ENCODE data around the gene NEK4.
"Not testable (repeated sequence)": the region's sequence is repeated elsewhere in the genome, so short reads cannot be mapped to it uniquely, and the experiment has no call there.

Gene NEK4

GRCh38 chr3:52779011-52779836 is 8.5 kb upstream of the NEK4 start:
- Histone ChIP-seq H3K36me3 (ENCODE audit: control insufficient read depth, insufficient read depth, low read length) (no peaks in the 10 kb centered on the region), H3K27me3 (replicated peaks; ENCODE audit: control insufficient read depth, insufficient read depth, low read length, poor library complexity, severe bottlenecking) (no peaks in the 10 kb centered on the region), H3K27ac (ENCODE audit: insufficient read depth, low read length, poor library complexity, severe bottlenecking) (no peak overlapping the region), H3K4me1 (ENCODE audit: control insufficient read depth, insufficient read depth, low read length, poor library complexity, severe bottlenecking) (no peaks in the 10 kb centered on the region), H3K9me3 (ENCODE audit: control insufficient read depth, low read length) (no peaks in the 10 kb centered on the region), H3K4me3 (ENCODE audit: insufficient read depth, low read depth, low read length, poor library complexity, severe bottlenecking) (no peak overlapping the region)
- no peak for DNase-seq

DNA sequence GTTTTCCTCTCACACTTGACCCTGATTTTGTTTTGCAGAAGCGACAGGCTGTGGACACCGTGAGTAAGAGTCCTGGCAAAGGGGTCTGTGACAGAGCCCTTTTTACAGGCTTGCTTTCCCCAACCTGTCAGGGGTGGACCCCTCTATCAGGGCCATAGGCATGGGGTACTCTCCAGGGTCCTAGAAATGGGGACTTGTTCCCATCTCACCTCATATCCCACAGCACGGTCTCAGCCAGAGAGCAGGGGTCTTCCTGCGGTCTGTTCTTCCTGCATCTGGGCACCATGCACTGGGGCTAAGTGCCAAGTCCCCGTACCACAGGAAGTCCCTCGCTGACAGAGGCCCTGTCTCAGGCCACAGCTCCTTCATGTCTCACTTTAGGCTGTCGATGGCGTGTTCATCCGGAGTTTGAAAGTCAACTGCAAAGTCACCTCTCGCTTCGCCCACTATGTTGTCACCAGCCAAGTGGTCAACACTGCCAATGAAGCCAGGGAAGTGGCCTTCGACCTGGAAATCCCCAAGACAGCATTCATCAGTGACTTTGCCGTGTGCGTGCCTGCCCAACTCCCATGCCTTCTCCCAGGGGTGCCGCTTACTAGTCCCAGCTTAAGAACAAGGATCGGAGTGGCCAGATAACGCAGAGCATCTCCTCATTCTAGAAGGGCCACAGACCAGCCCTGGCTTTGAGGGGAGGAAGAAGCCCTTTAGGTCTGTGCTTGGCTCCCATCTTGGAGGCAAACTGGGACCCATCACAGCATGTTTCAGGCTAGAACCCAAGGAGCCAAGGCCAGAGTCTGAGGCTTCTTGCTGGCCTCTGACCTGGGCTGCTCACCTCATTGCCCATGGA is 7.4 kb upstream of the NEK4 start:
- no peaks in the 10 kb centered on the region for H3K9me3 ChIP-seq (ENCODE audit: control insufficient read depth, low read length)
- no peak overlapping the region for H3K27ac ChIP-seq (ENCODE audit: insufficient read depth, low read length, poor library complexity, severe bottlenecking)
- no peak for DNase-seq

GRCh38 chr3:52777127-52777958 is 6.6 kb upstream of the NEK4 start, which contains the start of gene ITIH1:
Gene ITIH1, plus strand, starts transcription at chr3:52777599. Its CDS starts 17 bp downstream, at chr3:52777616.
- Histone ChIP-seq H3K4me3 (ENCODE audit: insufficient read depth, low read depth, low read length, poor library complexity, severe bottlenecking) (no peak within 1 kb of the TSS), H3K27me3 (replicated peaks; ENCODE audit: control insufficient read depth, insufficient read depth, low read length, poor library complexity, severe bottlenecking) (no peaks in the 10 kb centered on the region), H3K9me3 (ENCODE audit: control insufficient read depth, low read length) (no peaks in the 10 kb centered on the region), H3K27ac (ENCODE audit: insufficient read depth, low read length, poor library complexity, severe bottlenecking) (no peak within 1 kb of the TSS), H3K4me1 (ENCODE audit: control insufficient read depth, insufficient read depth, low read length, poor library complexity, severe bottlenecking) (no peaks in the 10 kb centered on the region), H3K36me3 (ENCODE audit: control insufficient read depth, insufficient read depth, low read length) (no peaks in the 10 kb centered on the region)
- DNase-seq, result no peak

More for the DNA sequence above, 7.4 kb upstream of the NEK4 start:
- Histone ChIP-seq H3K4me1 (ENCODE audit: control insufficient read depth, insufficient read depth, low read length, poor library complexity, severe bottlenecking) (no peaks in the 10 kb centered on the region), H3K27me3 (replicated peaks; ENCODE audit: control insufficient read depth, insufficient read depth, low read length, poor library complexity, severe bottlenecking) (no peaks in the 10 kb centered on the region), H3K4me3 (ENCODE audit: insufficient read depth, low read depth, low read length, poor library complexity, severe bottlenecking) (no peak overlapping the region), H3K36me3 (ENCODE audit: control insufficient read depth, insufficient read depth, low read length) (no peaks in the 10 kb centered on the region)

- not testable (repeated sequence) for H3K4me3 ChIP-seq (ENCODE audit: insufficient read depth, low read depth, low read length, poor library complexity, severe bottlenecking); H3K36me3 ChIP-seq (ENCODE audit: control insufficient read depth, insufficient read depth, low read length); H3K27me3 ChIP-seq (replicated peaks; ENCODE audit: control insufficient read depth, insufficient read depth, low read length, poor library complexity, severe bottlenecking); DNase-seq; H3K27ac ChIP-seq (ENCODE audit: insufficient read depth, low read length, poor library complexity, severe bottlenecking); H3K9me3 ChIP-seq (ENCODE audit: control insufficient read depth, low read length); H3K4me1 ChIP-seq (ENCODE audit: control insufficient read depth, insufficient read depth, low read length, poor library complexity, severe bottlenecking)
Measured at GRCh38 chr3:52776486-52776885, 5.7 kb upstream of the NEK4 start.

DNA sequence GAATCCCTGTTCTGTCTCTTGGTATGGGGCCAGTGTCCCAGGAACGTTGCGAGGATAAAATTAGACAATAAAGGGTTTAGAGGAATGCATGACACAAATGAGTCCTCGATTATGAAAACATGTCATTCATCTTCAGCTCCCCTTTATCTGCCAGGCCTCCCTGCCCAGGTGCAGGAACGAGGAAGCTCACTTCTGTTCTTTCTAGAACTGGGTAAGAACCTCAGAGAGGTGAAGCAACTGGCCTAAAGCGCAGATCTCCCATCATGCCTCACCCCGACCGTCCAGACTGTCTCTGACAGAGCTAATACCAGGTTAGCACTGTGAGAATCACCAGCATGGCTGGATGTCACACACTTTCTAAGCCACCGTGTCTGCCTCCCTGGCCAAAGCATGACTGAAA is 5.1 kb upstream of the NEK4 start:
- Histone ChIP-seq H3K4me1 (ENCODE audit: control insufficient read depth, insufficient read depth, low read length, poor library complexity, severe bottlenecking) (peaks cover 4% of the 10 kb centered on the region), H3K36me3 (ENCODE audit: control insufficient read depth, insufficient read depth, low read length) (no peaks in the 10 kb centered on the region), H3K27ac (ENCODE audit: insufficient read depth, low read length, poor library complexity, severe bottlenecking) (no peak overlapping the region), H3K27me3 (replicated peaks; ENCODE audit: control insufficient read depth, insufficient read depth, low read length, poor library complexity, severe bottlenecking) (no peaks in the 10 kb centered on the region), H3K4me3 (ENCODE audit: insufficient read depth, low read depth, low read length, poor library complexity, severe bottlenecking) (no peak overlapping the region), H3K9me3 (ENCODE audit: control insufficient read depth, low read length) (no peaks in the 10 kb centered on the region)
- DNase-seq, result no peak

GRCh38 chr3:52774901-52775864 is 4.4 kb upstream of the NEK4 start:
- H3K4me1 ChIP-seq (ENCODE audit: control insufficient read depth, insufficient read depth, low read length, poor library complexity, severe bottlenecking), result peaks cover 4% of the 10 kb centered on the region
- no peak for DNase-seq

GRCh38 chr3:52774066-52774713 is 3.5 kb upstream of the NEK4 start:
- no peak for DNase-seq
- H3K9me3 ChIP-seq (ENCODE audit: control insufficient read depth, low read length), result no peaks in the 10 kb centered on the region
- H3K27me3 ChIP-seq (replicated peaks; ENCODE audit: control insufficient read depth, insufficient read depth, low read length, poor library complexity, severe bottlenecking), result no peaks in the 10 kb centered on the region
- no peak overlapping the region for H3K27ac ChIP-seq (ENCODE audit: insufficient read depth, low read length, poor library complexity, severe bottlenecking)
- H3K4me1 ChIP-seq (ENCODE audit: control insufficient read depth, insufficient read depth, low read length, poor library complexity, severe bottlenecking), result peaks cover 8% of the 10 kb centered on the region
- H3K36me3 ChIP-seq (ENCODE audit: control insufficient read depth, insufficient read depth, low read length), result no peaks in the 10 kb centered on the region
- no peak overlapping the region for H3K4me3 ChIP-seq (ENCODE audit: insufficient read depth, low read depth, low read length, poor library complexity, severe bottlenecking)

More at GRCh38 chr3:52774901-52775864, 4.4 kb upstream of the NEK4 start:
- Histone ChIP-seq H3K27me3 (replicated peaks; ENCODE audit: control insufficient read depth, insufficient read depth, low read length, poor library complexity, severe bottlenecking) (no peaks in the 10 kb centered on the region), H3K27ac (ENCODE audit: insufficient read depth, low read length, poor library complexity, severe bottlenecking) (no peak overlapping the region), H3K4me3 (ENCODE audit: insufficient read depth, low read depth, low read length, poor library complexity, severe bottlenecking) (no peak overlapping the region), H3K9me3 (ENCODE audit: control insufficient read depth, low read length) (no peaks in the 10 kb centered on the region), H3K36me3 (ENCODE audit: control insufficient read depth, insufficient read depth, low read length) (no peaks in the 10 kb centered on the region)

DNA sequence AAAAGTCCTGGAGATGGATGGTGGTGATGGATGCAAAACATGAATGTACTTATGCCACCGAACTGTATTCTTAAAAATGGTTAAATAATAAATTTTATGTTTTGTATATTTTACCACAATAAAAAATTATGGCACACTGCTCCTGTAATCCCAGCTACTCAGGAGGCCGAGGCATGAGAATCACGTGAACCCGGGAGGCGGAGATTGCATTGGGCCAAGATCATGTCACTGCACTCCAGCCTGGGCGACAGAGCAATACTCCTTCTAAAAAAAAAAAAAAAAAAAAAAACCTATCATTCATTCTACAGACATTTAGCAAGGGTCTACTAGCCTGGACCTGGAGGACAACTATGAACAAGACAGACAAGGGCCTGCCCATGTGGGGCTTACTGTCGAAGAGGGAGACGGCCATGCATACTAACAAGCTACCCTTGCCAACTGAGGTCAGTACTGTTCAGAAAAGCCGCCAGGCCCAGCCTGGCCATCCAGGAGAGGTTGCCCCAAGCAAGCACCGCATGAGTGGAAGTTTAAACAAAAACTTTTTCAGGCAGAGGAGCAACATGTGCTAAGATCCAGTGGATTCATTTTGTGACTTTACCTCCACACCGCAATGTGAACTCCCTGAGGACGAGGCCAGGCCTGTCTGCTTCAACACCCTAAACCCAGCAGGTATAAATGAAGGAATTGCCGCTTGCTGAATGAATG is 2.8 kb upstream of the NEK4 start:
- H3K36me3 ChIP-seq (ENCODE audit: control insufficient read depth, insufficient read depth, low read length), result no peaks in the 10 kb centered on the region
- H3K27ac ChIP-seq (ENCODE audit: insufficient read depth, low read length, poor library complexity, severe bottlenecking), result no peak overlapping the region
- no peak for DNase-seq
- H3K27me3 ChIP-seq (replicated peaks; ENCODE audit: control insufficient read depth, insufficient read depth, low read length, poor library complexity, severe bottlenecking), result no peaks in the 10 kb centered on the region
- H3K4me3 ChIP-seq (ENCODE audit: insufficient read depth, low read depth, low read length, poor library complexity, severe bottlenecking), result no peak overlapping the region
- no peaks in the 10 kb centered on the region for H3K9me3 ChIP-seq (ENCODE audit: control insufficient read depth, low read length)
- peaks cover 8% of the 10 kb centered on the region for H3K4me1 ChIP-seq (ENCODE audit: control insufficient read depth, insufficient read depth, low read length, poor library complexity, severe bottlenecking)

All from effector memory CD4-positive, alpha-beta T cell (primary cell).